PFSK-1 (cell line): ENCODE measurements around the gene PCBP1.

ENCODE experiments used
- FOXP2 ChIP-seq: optimal IDR thresholded peaks from 2 replicates; pipeline ENCODE3; 2011; ENCODE audit warnings: borderline replicate concordance, control low read depth, inconsistent platforms; ENCODE audit not compliant: insufficient read depth; ENCODE audit errors: extremely low read length, extremely low read depth
- POLR2AphosphoS5 ChIP-seq: IDR thresholded peaks from 2 replicates; pipeline ENCODE4 v1.6.1; 2012; ENCODE audit warnings: low read depth, mild to moderate bottlenecking, control low read depth, low read length, moderate library complexity
- REST ChIP-seq, 2 experiments: IDR thresholded peaks; 2 replicates each; pipeline versions ENCODE4 v1.6.1 to v1.8.0; 2011 to 2012; ENCODE audit warnings: low read depth in 2 of 2, low read length in 2 of 2, control low read depth in 1 of 2, inconsistent platforms in 1 of 2, mild to moderate bottlenecking in 1 of 2, moderate library complexity in 1 of 2; ENCODE audit not compliant: insufficient read depth in 1 of 2
- SIN3A ChIP-seq: IDR thresholded peaks from 2 replicates; pipeline ENCODE4 v1.6.1; 2012; ENCODE audit warnings: mild to moderate bottlenecking, low read length, moderate library complexity, borderline replicate concordance; ENCODE audit not compliant: insufficient read depth
- TAF1 ChIP-seq: IDR thresholded peaks from 2 replicates; pipeline ENCODE4 v1.6.1; 2012; ENCODE audit warnings: low read length, control low read depth, borderline replicate concordance; ENCODE audit not compliant: insufficient read depth

PCBP1 gene

GRCh38 chr2:70047451-70047850 is 39.8 kb upstream of the PCBP1 start:
- no peak for TF ChIP-seq SIN3A
- TF ChIP-seq TAF1 = no peak
- no peak for TF ChIP-seq FOXP2
- TF ChIP-seq REST (IDR thresholded peaks at IDR 0.05; ENCODE audit: insufficient read depth in 1 of 2, low read depth in 2 of 2, low read length in 2 of 2) = no peak
- no peak for TF ChIP-seq POLR2AphosphoS5

GRCh38 chr2:70049255-70049654 is 38.0 kb upstream of the PCBP1 start:
- no peak for TF ChIP-seq SIN3A
- TF ChIP-seq TAF1 = no peak
- no peak for TF ChIP-seq REST (IDR thresholded peaks at IDR 0.05; ENCODE audit: insufficient read depth in 1 of 2, low read depth in 2 of 2, low read length in 2 of 2)
- no peak for TF ChIP-seq FOXP2
- TF ChIP-seq POLR2AphosphoS5 = no peak

- TF ChIP-seq REST (IDR thresholded peaks at IDR 0.05; ENCODE audit: insufficient read depth in 1 of 2, low read depth in 2 of 2, low read length in 2 of 2) (no peak), TAF1 (no peak), SIN3A (no peak), POLR2AphosphoS5 (no peak), FOXP2 (no peak)
Measured at GRCh38 chr2:70050631-70051425, 36.4 kb upstream of the PCBP1 start.

- no peak for TF ChIP-seq TAF1
- no peak for TF ChIP-seq POLR2AphosphoS5
- TF ChIP-seq REST (IDR thresholded peaks at IDR 0.05; ENCODE audit: insufficient read depth in 1 of 2, low read depth in 2 of 2, low read length in 2 of 2) = no peak
- TF ChIP-seq SIN3A = no peak
- no peak for TF ChIP-seq FOXP2
Measured at GRCh38 chr2:70061317-70061716, 26.0 kb upstream of the PCBP1 start.

GRCh38 chr2:70062270-70062669 is 25.0 kb upstream of the PCBP1 start:
- TF ChIP-seq FOXP2 = no peak
- TF ChIP-seq POLR2AphosphoS5 = no peak
- no peak for TF ChIP-seq TAF1
